HepG2 (cell line): ENCODE results near the gene TIFAB. TPM values are rescaled to one million over a fixed set of nuclear protein-coding genes. Genes with fewer than 3 reads are reported as not detected.

Experiments
- ATF4 ChIP-seq, 2 experiments: fragments of 450-650 bp in 1 of 2; sonication (generic) in 1 of 2; formaldehyde crosslinking; IDR thresholded peaks; 2 replicates each; pipeline versions ENCODE4 v1.5.0 to v1.8.0; 2020 to 2022; ENCODE audit warnings: mild to moderate bottlenecking in 1 of 2, missing genetic modification reagents in 1 of 2
- CEBPB ChIP-seq: IDR thresholded peaks from 2 replicates; pipeline ENCODE4 v1.6.1; 2011; ENCODE audit warnings: low read depth, low read length, improper control_type of control experiment, borderline replicate concordance
- LRRFIP1 ChIP-seq: sonication (generic); formaldehyde crosslinking; conservative IDR thresholded peaks from 2 replicates; pipeline ENCODE4 v1.4.0; 2020; ENCODE audit warnings: missing genetic modification reagents
- MIER2 ChIP-seq: IDR thresholded peaks from 2 replicates; pipeline ENCODE4 v1.6.1; 2016; ENCODE audit warnings: missing biosample characterization, missing genetic modification reagents
- MLX ChIP-seq: IDR thresholded peaks from 2 replicates; pipeline ENCODE4 v1.6.1; 2016
- MYNN ChIP-seq: sonication (generic); formaldehyde crosslinking; IDR thresholded peaks from 2 replicates; pipeline ENCODE4 v1.4.0; 2020; ENCODE audit warnings: mild to moderate bottlenecking, low read depth, missing genetic modification reagents
- NRL ChIP-seq: sonication (generic); formaldehyde crosslinking; IDR thresholded peaks from 2 replicates; pipeline ENCODE4 v1.5.0; 2020; ENCODE audit warnings: missing genetic modification reagents, mild to moderate bottlenecking, moderate library complexity, borderline replicate concordance
- POLR2AphosphoS2 ChIP-seq: IDR thresholded peaks from 2 replicates; pipeline ENCODE4 v1.6.1; 2011; ENCODE audit warnings: low read depth, low read length, improper control_type of control experiment
- ZNF207 ChIP-seq: fragments of 450-650 bp; IDR thresholded peaks from 2 replicates; pipeline ENCODE4 v1.6.1; 2016; ENCODE audit warnings: antibody characterized with exemption, borderline replicate concordance
- ZNF30 ChIP-seq: sonication (generic); formaldehyde crosslinking; IDR thresholded peaks from 2 replicates; pipeline ENCODE4 v1.5.0; 2020; ENCODE audit warnings: mild to moderate bottlenecking, missing genetic modification reagents
- ZNF749 ChIP-seq: sonication (generic); formaldehyde crosslinking; IDR thresholded peaks from 2 replicates; pipeline ENCODE4 v1.8.0; 2022; ENCODE audit warnings: mild to moderate bottlenecking, missing genetic modification reagents, moderate library complexity, borderline replicate concordance
- ZNF75D ChIP-seq: sonication (generic); formaldehyde crosslinking; IDR thresholded peaks from 2 replicates; pipeline ENCODE4 v1.8.1; 2023; ENCODE audit warnings: missing genetic modification reagents, mild to moderate bottlenecking, borderline replicate concordance
- ZSCAN9 ChIP-seq: IDR thresholded peaks from 2 replicates; pipeline ENCODE4 v1.6.1; 2016; ENCODE audit warnings: borderline replicate concordance
- polyA plus RNA-seq, 8 experiments: library from polyadenylated mRNA; depleted of rRNA in 3 of 8; stranded (reverse) in 7 of 8; unstranded in 1 of 8; fragments of >200 nt; fragmentation: Illumina TruSeq in 4 of 8; extraction: Trizol in 4 of 8; gene quantifications; 2 replicates each; pipeline versions ENCODE4 v1.2.1 to v1.2.3, GENCODE V29; 2011 to 2016; ENCODE audit warnings: low read depth in 4 of 8, missing spikeins in 1 of 8, mixed read lengths in 1 of 8; ENCODE audit not compliant: insufficient read depth in 1 of 8
- total RNA-seq, 5 experiments: library from RNA; depleted of rRNA; stranded (reverse); fragments of >200 nt; fragmentation: Illumina TruSeq; extraction: Trizol; gene quantifications; 2 replicates each; pipeline ENCODE4 v1.2.3, GENCODE V29; 2016; ENCODE audit warnings: low read depth in 1 of 5
- TF ChIP-seq, protein P1 (sequence below): sonication (generic); formaldehyde crosslinking; IDR thresholded peaks from 2 replicates; pipeline ENCODE4 v1.9.0; 2021; ENCODE audit warnings: mild to moderate bottlenecking, missing genetic modification reagents
- TF ChIP-seq, protein P2 (sequence below): sonication (generic); formaldehyde crosslinking; IDR thresholded peaks from 2 replicates; pipeline ENCODE4 v1.5.1; 2020; ENCODE audit warnings: mild to moderate bottlenecking, missing genetic modification reagents

The TIFAB gene
- total and polyA plus RNA-seq, 2 of the 13 experiments (the other 11 are each of a cell fraction or from before 2014, with no cell fraction given): not detected

- no peak for TF ChIP-seq LRRFIP1 (CRISPR knock-in tag)
- TF ChIP-seq, protein P1, sequence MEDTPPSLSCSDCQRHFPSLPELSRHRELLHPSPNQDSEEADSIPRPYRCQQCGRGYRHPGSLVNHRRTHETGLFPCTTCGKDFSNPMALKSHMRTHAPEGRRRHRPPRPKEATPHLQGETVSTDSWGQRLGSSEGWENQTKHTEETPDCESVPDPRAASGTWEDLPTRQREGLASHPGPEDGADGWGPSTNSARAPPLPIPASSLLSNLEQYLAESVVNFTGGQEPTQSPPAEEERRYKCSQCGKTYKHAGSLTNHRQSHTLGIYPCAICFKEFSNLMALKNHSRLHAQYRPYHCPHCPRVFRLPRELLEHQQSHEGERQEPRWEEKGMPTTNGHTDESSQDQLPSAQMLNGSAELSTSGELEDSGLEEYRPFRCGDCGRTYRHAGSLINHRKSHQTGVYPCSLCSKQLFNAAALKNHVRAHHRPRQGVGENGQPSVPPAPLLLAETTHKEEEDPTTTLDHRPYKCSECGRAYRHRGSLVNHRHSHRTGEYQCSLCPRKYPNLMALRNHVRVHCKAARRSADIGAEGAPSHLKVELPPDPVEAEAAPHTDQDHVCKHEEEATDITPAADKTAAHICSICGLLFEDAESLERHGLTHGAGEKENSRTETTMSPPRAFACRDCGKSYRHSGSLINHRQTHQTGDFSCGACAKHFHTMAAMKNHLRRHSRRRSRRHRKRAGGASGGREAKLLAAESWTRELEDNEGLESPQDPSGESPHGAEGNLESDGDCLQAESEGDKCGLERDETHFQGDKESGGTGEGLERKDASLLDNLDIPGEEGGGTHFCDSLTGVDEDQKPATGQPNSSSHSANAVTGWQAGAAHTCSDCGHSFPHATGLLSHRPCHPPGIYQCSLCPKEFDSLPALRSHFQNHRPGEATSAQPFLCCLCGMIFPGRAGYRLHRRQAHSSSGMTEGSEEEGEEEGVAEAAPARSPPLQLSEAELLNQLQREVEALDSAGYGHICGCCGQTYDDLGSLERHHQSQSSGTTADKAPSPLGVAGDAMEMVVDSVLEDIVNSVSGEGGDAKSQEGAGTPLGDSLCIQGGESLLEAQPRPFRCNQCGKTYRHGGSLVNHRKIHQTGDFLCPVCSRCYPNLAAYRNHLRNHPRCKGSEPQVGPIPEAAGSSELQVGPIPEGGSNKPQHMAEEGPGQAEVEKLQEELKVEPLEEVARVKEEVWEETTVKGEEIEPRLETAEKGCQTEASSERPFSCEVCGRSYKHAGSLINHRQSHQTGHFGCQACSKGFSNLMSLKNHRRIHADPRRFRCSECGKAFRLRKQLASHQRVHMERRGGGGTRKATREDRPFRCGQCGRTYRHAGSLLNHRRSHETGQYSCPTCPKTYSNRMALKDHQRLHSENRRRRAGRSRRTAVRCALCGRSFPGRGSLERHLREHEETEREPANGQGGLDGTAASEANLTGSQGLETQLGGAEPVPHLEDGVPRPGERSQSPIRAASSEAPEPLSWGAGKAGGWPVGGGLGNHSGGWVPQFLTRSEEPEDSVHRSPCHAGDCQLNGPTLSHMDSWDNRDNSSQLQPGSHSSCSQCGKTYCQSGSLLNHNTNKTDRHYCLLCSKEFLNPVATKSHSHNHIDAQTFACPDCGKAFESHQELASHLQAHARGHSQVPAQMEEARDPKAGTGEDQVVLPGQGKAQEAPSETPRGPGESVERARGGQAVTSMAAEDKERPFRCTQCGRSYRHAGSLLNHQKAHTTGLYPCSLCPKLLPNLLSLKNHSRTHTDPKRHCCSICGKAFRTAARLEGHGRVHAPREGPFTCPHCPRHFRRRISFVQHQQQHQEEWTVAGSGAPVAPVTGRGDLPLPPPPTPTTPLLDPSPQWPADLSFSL (CRISPR knock-in tag): no peak
- no peak for TF ChIP-seq ZNF75D (CRISPR knock-in tag)
- no peak for TF ChIP-seq MYNN (CRISPR knock-in tag)
- TF ChIP-seq ZSCAN9 (CRISPR knock-in tag): no peak
- 0 out of 2 replicates have a peak, but pooled peaks have one; percentile 15 for TF ChIP-seq NRL (CRISPR knock-in tag)
- no peak for TF ChIP-seq ZNF207
- no peak for TF ChIP-seq POLR2AphosphoS2
- no peak for TF ChIP-seq ZNF749 (CRISPR knock-in tag)
- TF ChIP-seq ZNF30 (CRISPR knock-in tag): no peak
- no peak for TF ChIP-seq MIER2 (CRISPR knock-in tag)
- TF ChIP-seq, protein P2, sequence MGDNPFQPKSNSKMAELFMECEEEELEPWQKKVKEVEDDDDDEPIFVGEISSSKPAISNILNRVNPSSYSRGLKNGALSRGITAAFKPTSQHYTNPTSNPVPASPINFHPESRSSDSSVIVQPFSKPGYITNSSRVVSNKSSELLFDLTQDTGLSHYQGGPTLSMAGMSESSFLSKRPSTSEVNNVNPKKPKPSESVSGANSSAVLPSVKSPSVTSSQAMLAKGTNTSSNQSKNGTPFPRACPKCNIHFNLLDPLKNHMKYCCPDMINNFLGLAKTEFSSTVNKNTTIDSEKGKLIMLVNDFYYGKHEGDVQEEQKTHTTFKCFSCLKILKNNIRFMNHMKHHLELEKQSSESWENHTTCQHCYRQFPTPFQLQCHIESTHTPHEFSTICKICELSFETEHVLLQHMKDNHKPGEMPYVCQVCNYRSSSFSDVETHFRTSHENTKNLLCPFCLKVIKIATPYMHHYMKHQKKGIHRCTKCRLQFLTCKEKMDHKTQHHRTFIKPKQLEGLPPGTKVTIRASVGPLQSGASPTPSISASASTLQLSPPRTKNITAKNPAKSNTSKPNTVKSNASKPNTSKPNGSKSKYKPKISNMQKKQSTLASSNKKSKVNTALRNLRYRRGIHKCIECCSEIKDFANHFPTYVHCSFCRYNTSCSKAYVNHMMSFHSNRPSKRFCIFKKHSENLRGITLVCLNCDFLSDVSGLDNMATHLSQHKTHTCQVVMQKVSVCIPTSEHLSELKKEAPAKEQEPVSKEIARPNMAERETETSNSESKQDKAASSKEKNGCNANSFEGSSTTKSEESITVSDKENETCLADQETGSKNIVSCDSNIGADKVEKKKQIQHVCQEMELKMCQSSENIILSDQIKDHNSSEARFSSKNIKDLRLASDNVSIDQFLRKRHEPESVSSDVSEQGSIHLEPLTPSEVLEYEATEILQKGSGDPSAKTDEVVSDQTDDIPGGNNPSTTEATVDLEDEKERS: no peak
- TF ChIP-seq MLX: no peak
- TF ChIP-seq CEBPB: no peak
- TF ChIP-seq ATF4 (CRISPR knock-in tag; IDR thresholded peaks at IDR 0.05): no peak
Measured at GRCh38 chr5:135488727-135489465, 36.7 kb upstream of the TIFAB start (continued).
